ENCODE measurements around the gene LRRK2.

The LRRK2 gene

GRCh38 chr12:40405419-40405818 lies 180.6 kb downstream of the LRRK2 start:
- no peak overlapping the region for H3K27ac ChIP-seq (ENCODE audit: low read depth, low read length)
- peaks cover 6% of the 10 kb centered on the region for H3K4me1 ChIP-seq (ENCODE audit: control insufficient read depth, insufficient read depth, low read length)
- H3K4me3 ChIP-seq (ENCODE audit: low read depth, low read length): no peak overlapping the region
- no peaks in the 10 kb centered on the region for H3K27me3 ChIP-seq (ENCODE audit: control insufficient read depth, insufficient read depth, low read length)
- H3K36me3 ChIP-seq (ENCODE audit: control insufficient read depth, insufficient read depth, low read length): no peaks in the 10 kb centered on the region
- H3K9me3 ChIP-seq (ENCODE audit: control insufficient read depth, insufficient read depth, low read depth, low read length): no peaks in the 10 kb centered on the region
- H3K9ac ChIP-seq (ENCODE audit: low read length): no peak overlapping the region
